GM20000 (cell line): ENCODE data around the gene SIGLEC7.
A peak's percentile ranks its signal among the peaks of the same experiment; 100 is the strongest.

Source experiments
- DNase-seq: peaks from one replicate; pipeline ENCODE4 v3.0.0; 2012; ENCODE audit warnings: low spot score
- CTCF ChIP-seq: IDR thresholded peaks from 2 replicates; pipeline ENCODE4 v1.5.1; 2012; ENCODE audit warnings: mild to moderate bottlenecking, control low read depth; ENCODE audit errors: extremely low read depth, missing control alignments

Gene SIGLEC7

DNA sequence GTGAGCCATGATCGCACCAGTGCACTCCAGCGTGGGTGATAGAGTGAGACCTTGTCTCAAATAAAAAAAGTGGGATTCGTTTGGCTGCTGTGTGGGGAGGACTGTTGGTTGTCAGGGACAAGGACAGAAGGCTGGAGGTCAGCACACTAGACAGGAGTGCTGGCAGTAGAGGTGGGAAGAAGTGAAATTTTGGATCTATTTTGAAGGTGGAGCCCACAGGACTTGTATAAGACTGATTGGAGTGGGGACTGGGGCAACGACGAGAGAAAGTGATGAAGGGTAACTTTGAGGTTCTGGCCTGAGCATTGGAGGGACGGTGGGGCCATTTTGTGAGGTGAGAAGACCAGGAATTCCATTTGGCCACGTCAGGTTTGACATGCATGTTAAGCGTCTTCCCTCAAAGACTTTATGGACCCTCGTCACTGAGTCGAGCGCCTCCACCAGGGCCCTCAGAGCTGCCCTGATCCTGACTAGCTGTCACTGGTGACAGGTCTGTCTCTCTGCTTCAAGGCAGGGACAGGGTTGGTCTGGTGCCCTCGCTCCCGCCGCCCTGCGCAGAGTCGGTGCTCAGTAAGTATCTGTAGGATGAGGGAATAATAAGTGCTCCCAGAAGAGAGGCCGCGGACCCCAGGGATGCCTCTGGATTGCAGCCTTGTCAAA lies 34.6 kb upstream of the SIGLEC7 start:
- TF ChIP-seq CTCF = no peak
- no peak for DNase-seq

DNA sequence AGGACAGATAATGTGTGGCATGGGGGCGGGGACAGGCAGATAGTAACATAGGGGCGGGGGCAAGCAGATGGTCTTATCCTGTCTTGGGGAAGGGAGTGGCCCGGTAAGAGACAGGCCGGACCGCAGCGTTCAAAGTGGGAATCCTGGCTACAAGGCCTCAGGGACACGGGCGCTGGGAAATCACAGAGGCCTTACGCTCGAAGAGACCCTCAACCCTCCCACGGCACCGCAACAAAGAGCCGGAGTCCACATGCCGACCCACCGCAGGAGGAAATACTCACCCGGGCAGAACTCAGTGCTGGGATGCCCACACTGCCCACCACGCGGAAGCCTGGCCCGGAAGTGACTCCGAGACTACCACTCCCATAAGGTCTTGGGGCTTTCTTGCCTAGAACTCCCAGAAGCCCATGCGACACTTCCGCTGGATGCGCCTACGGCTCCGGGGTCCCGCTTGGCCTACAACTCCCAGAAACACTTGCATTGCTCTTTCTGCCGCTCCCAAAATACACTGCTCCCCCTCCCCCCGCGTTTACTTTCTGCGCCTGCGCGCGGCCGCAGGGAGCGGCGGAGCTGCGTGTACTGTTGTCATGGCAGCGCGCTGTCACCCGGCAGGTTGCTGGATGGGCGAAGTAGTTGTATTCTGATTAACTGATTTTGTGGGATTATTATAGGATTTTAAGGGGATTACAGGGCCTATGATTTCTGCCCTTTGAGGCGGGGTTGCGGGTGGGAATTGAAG lies 33.9 kb upstream of the SIGLEC7 start, which contains the start of gene CTU1:
Gene CTU1 (minus strand): TSS at position 344 of the 739 bp plus-strand sequence. CDS start 3,840 bp downstream, outside the sequence.
- DNase-seq = peak; percentile 97
- no peak for TF ChIP-seq CTCF

DNA sequence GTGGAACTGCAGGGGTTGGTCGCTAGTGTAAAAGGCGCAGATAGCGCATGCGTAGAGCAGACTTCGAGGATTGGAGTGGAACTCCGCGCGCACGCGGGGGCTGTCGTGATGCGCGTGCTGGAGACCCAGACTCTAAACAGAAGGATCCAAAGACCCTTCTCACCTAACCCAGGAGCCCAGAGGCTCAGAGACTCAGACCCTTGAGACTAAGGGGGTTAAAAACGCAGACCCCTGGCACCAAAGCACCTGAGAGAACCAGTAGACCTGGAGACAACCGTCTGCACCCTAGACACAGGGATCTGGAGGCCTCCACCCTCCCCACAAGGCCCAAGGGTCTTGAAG lies 33.3 kb upstream of the SIGLEC7 start:
- no peak for DNase-seq
- TF ChIP-seq CTCF = no peak

GRCh38 chr19:51110666-51110971 lies 31.5 kb upstream of the SIGLEC7 start:
- no peak for TF ChIP-seq CTCF
- no peak for DNase-seq

- no peak for DNase-seq
- TF ChIP-seq CTCF = no peak
Measured at GRCh38 chr19:51111606-51112005, 30.5 kb upstream of the SIGLEC7 start.

- DNase-seq = no peak
- TF ChIP-seq CTCF = no peak
Measured at GRCh38 chr19:51114087-51114729, 27.9 kb upstream of the SIGLEC7 start.

- TF ChIP-seq CTCF = no peak
- no peak for DNase-seq
Measured at GRCh38 chr19:51116736-51117286, 25.3 kb upstream of the SIGLEC7 start.
